Large intestine (tissue), 3 donors: ENCODE measurements around the gene GALNTL6. TPM values are rescaled to one million over a fixed set of nuclear protein-coding genes. Genes with fewer than 3 reads are reported as not detected.
A peak's percentile ranks its signal among the peaks of the same experiment; 100 is the strongest.

Experiments used
- DNase-seq, 2 donors: peaks; one replicate each; pipeline versions ENCODE4 v3.0.0 to v3.0.0-alpha.2; 2013
- H3K27ac ChIP-seq: one replicate; pipeline ENCODE4 v1.5.1; 2013; ENCODE audit warnings: low read length
- H3K27me3 ChIP-seq: 2 replicates; pipeline ENCODE4 v1.6.1; 2013; ENCODE audit warnings: low read length; ENCODE audit not compliant: control insufficient read depth, insufficient read depth
- H3K36me3 ChIP-seq: 2 replicates; pipeline ENCODE4 v1.6.1; 2013; ENCODE audit warnings: low read length; ENCODE audit not compliant: control insufficient read depth, insufficient read depth
- H3K4me1 ChIP-seq: one replicate; pipeline ENCODE4 v1.6.1; 2013; ENCODE audit warnings: low read length; ENCODE audit not compliant: control insufficient read depth, insufficient read depth
- H3K4me3 ChIP-seq: one replicate; pipeline ENCODE4 v1.5.1; 2013; ENCODE audit warnings: low read length
- H3K9me3 ChIP-seq: one replicate; pipeline ENCODE4 v1.6.1; 2013; ENCODE audit warnings: mild to moderate bottlenecking, low read depth, low read length, moderate library complexity; ENCODE audit not compliant: control insufficient read depth
- WGBS: methylation state at CpG from one replicate; pipeline ENCODE4 v1.1.5; 2013; ENCODE audit warnings: low lambda C conversion rate; ENCODE audit not compliant: insufficient coverage; 5-methylcytosine and 5-hydroxymethylcytosine counted together
- polyA plus RNA-seq: library from polyadenylated mRNA; unstranded; fragments of 120-200 nt; gene quantifications from one replicate; pipeline ENCODE4 v1.2.1, GENCODE V29; 2013

Gene GALNTL6
- polyA plus RNA-seq, 1 donor = 0.84 TPM

DNA sequence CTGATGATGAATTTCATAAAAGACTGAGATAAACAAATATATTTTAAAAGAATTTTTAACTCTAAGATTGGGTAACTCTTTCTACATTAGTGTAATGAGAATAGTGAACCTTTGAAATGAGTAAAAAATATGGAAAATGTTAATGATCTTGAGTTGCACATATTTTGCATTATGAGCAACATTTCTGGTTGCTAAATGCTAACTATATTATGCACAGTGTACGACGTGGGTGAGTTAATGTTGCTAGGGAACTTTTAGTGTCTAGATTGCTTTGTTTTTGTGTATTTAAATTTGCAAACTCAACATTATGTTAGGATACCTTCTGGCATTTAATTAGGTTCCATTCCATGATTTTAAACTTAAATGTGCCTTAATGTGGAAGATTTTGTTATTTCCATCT is 742.5 kb downstream of the GALNTL6 start:
- no CpG with 5 or more reads among the region's 2 CpGs for WGBS
- Histone ChIP-seq H3K27ac (no peak overlapping the region), H3K4me1 (no peaks in the 10 kb centered on the region), H3K36me3 (no peaks in the 10 kb centered on the region), H3K27me3 (no peaks in the 10 kb centered on the region), H3K4me3 (no peak overlapping the region), H3K9me3 (no peaks in the 10 kb centered on the region)
- DNase-seq = no peak

DNA sequence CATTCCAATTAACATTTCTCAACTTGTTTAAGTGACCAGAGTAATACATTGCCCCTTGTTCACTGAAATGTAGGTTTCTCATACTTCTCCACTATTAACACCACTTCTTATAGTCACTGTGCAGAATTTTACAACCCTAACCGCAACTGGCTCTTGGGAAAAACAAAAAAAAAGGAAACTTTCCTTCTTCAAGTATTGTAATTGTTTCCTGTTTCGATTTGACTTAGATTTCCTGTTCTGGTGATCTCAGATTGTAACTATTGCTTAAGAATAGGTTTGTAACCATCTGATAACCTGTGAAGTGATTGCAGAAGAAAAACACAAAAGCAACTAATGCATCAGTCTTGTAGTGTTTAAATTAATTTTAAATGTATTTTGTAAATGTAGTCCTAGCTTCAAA is 760.7 kb downstream of the GALNTL6 start:
- WGBS = no CpG with 5 or more reads among the region's 2 CpGs
- Histone ChIP-seq H3K4me1 (no peaks in the 10 kb centered on the region), H3K27me3 (no peaks in the 10 kb centered on the region), H3K27ac (no peak overlapping the region), H3K36me3 (no peaks in the 10 kb centered on the region), H3K9me3 (no peaks in the 10 kb centered on the region), H3K4me3 (no peak overlapping the region)
- peak in 1 of 2 donors; percentile 17 for DNase-seq

DNA sequence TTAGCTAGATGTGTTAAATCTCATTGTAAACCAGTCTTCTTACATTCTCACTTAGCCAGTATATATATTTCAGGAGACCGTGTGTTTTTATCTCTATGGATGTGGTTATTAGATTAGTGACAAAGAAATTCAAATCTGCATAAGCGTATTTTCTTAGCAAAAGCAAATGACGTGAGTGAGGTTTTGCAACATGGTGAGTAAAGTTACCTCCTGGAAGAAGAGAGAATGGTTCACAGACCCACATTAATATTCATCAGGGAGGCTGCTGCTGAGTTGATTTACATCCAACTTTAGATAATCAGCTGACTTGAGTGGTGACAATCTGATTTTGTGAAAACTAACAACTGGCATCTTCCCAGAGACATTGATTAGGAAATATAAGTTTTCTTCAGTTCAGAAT is 765.5 kb downstream of the GALNTL6 start:
- Histone ChIP-seq H3K4me3 (no peak overlapping the region), H3K27ac (no peak overlapping the region), H3K4me1 (no peaks in the 10 kb centered on the region), H3K27me3 (no peaks in the 10 kb centered on the region), H3K36me3 (no peaks in the 10 kb centered on the region), H3K9me3 (no peaks in the 10 kb centered on the region)
- WGBS = 93% methylated on average over 2 of the region's 3 CpGs
- no peak for DNase-seq

DNA sequence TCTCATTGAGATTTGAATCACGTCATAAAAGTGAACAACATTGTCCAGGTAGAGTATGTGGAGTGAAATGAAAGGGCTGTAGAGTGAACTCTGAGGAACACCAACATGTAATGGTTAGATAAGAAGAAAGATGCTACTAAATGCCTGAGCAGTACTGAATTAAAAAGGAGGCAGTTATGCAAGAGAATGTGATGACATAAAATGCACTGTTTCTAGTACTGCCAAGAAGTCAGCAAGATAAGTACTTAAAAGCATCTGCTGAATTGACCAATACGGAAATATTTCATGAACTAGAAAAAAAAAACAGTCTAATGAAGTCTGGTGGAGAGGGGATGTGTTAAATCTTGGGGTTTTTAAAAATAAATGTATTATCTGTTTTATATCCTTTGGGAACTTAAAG is 771.6 kb downstream of the GALNTL6 start:
- no peaks in the 10 kb centered on the region for H3K4me1 ChIP-seq
- no peaks in the 10 kb centered on the region for H3K9me3 ChIP-seq
- no peak overlapping the region for H3K27ac ChIP-seq
- H3K36me3 ChIP-seq = no peaks in the 10 kb centered on the region
- H3K27me3 ChIP-seq = no peaks in the 10 kb centered on the region
- DNase-seq = no peak
- WGBS = 94% methylated on average over 2 of the region's 2 CpGs
- H3K4me3 ChIP-seq = no peak overlapping the region

DNA sequence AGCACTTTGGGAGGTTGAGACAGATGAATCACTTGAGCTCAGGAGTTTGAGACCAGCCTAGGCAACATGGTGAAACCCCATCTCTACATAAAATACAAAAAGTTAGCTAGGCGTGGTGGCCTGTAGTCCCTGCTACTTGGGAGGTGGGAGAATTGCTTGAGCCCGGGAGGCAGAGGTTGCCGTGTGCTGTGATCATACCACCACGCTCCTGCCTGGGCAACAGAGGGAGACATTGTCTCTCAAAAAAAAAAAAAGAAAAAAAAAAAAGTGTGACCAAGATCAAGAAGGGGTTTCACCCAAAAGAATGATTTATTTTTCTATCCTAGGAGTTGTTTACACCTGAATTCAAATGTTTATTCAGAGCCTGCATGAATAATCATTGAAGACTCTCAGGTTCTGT is 783.0 kb downstream of the GALNTL6 start:
- no peak overlapping the region for H3K27ac ChIP-seq
- H3K27me3 ChIP-seq = no peaks in the 10 kb centered on the region
- no peaks in the 10 kb centered on the region for H3K36me3 ChIP-seq
- no peak for DNase-seq
- no peaks in the 10 kb centered on the region for H3K4me1 ChIP-seq
- H3K4me3 ChIP-seq = no peak overlapping the region
- H3K9me3 ChIP-seq = no peaks in the 10 kb centered on the region
- WGBS = 31% methylated on average over 3 of the region's 4 CpGs

DNA sequence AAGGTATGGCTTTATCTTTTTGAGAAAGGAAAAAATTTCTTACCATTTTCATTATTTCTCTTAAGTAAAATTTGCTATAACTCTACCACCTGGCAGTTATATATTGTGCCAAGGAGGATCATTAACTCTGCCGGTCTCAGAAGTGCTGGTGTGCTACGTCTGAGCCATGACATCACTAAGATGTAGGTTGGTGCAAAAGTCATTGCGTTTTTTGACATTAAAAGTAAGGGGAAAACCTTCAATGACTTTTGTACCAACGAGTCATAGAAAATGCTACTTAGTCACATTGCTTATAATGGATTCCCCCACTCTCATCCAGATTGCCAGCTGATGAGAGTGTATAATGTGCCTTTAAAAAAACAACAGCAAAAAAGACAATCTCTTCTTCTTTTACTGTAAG is 786.4 kb downstream of the GALNTL6 start:
- Histone ChIP-seq H3K4me3 (no peak overlapping the region), H3K4me1 (no peaks in the 10 kb centered on the region), H3K9me3 (no peaks in the 10 kb centered on the region), H3K36me3 (no peaks in the 10 kb centered on the region), H3K27ac (no peak overlapping the region), H3K27me3 (no peaks in the 10 kb centered on the region)
- WGBS = 93% methylated on average over 2 of the region's 4 CpGs
- no peak for DNase-seq

DNA sequence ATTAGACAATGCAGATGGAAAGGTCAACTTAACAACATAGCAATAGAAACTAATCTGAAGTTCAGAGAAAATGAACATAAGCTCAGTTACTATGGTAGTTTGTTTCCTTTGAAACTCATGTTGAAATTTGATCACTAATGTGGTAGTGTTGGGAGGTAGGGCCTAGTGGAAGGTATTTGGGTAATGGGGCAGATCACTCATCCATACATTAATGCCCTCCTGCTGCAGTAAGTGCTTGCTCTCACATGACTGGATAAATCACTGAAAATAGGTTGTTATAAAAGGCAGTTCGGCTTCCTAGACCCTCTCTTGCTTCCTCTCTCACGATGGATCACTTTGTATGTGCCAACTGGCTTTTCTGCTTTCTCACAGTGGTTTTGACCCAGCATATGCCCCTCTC is 788.0 kb downstream of the GALNTL6 start:
- Histone ChIP-seq H3K36me3 (no peaks in the 10 kb centered on the region), H3K4me1 (no peaks in the 10 kb centered on the region), H3K27me3 (no peaks in the 10 kb centered on the region), H3K9me3 (no peaks in the 10 kb centered on the region), H3K4me3 (no peak overlapping the region), H3K27ac (no peak overlapping the region)
- DNase-seq = no peak
- no CpG with 5 or more reads among the region's 2 CpGs for WGBS

DNA sequence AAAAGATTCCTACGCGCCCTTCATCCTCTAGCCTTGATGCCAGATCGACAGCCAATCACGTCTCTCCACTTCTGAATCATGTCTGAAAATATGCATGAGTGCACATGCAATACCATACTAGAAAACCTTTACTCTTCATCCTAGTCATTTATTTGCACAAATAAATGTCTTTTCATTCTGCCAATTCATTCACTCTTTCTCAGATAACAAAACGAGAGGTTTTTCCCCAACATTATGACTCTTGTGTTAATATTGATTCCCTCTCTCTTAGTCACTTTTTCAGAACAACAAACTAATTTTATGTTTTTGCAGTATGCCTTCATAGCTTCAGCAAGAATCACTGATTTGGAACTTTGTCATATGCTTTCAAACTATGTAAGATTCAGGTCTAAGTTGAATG is 806.0 kb downstream of the GALNTL6 start:
- no peaks in the 10 kb centered on the region for H3K9me3 ChIP-seq
- no peaks in the 10 kb centered on the region for H3K36me3 ChIP-seq
- no peak overlapping the region for H3K4me3 ChIP-seq
- H3K27ac ChIP-seq = no peak overlapping the region
- no peaks in the 10 kb centered on the region for H3K27me3 ChIP-seq
- H3K4me1 ChIP-seq = no peaks in the 10 kb centered on the region
- WGBS = 67% methylated on average over 2 of the region's 5 CpGs
- DNase-seq = no peak

DNA sequence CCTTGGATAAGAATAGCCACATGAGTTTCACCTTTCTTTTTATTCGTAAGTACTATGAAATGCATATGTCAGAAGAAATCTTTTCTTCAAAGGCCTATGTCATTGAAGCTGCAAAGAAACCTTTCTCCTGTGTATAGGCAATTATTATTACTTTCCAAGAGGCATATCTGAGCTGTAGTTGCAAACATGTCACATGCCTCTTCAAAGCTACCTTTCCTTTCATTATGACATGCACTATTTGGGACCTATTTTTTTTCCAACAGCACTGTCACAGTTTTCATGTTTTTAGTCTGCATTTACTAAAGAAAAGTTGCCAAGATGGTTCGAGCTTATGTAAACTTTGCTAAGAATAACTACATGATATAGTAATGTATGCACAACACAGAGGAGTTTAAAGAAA is 806.6 kb downstream of the GALNTL6 start:
- Histone ChIP-seq H3K27ac (no peak overlapping the region), H3K36me3 (no peaks in the 10 kb centered on the region), H3K9me3 (no peaks in the 10 kb centered on the region), H3K4me3 (no peak overlapping the region), H3K27me3 (no peaks in the 10 kb centered on the region), H3K4me1 (no peaks in the 10 kb centered on the region)
- DNase-seq = no peak
- 78% methylated on average over 2 of the region's 2 CpGs for WGBS

DNA sequence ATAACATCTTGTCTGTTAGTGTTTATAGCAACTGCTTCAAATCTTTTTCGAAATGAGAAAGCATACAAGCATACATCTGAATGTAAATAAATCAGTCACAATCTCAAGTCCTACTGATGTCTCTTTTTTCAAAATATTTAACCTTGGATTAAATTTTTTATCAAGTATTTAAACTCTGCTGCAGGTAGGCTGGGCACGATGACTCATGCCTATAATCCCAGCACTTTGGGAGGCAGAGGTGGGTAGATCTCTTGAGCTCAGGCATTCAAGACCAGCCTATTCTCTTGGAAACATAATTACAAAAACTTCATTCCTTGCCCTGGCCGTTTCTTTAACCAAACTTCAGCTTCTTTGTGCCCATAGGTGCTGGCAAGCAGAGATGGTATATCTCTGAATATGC is 815.1 kb downstream of the GALNTL6 start:
- no peaks in the 10 kb centered on the region for H3K27me3 ChIP-seq
- H3K4me1 ChIP-seq = no peaks in the 10 kb centered on the region
- H3K4me3 ChIP-seq = no peak overlapping the region
- no peaks in the 10 kb centered on the region for H3K36me3 ChIP-seq
- DNase-seq = no peak
- H3K27ac ChIP-seq = no peak overlapping the region
- no CpG with 5 or more reads among the region's 3 CpGs for WGBS
- no peaks in the 10 kb centered on the region for H3K9me3 ChIP-seq

DNA sequence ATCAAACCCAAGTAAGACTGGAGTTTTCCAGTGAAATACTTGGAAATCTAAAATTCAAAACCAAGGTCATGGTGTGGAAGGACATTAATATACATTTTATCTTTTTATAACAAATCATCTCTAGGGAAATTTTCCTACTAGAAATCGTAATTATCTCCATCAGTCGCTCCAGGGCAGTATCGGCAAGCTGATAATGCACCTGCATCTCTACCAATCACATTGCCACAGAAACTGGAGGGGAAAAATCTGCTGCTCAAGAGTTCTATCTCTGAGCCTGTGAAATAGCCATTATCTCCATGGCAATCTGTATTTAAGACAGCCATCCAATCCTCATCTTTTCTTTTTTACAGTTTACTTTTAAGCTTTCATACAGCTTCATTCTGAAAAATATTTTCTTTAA is 817.1 kb downstream of the GALNTL6 start:
- Histone ChIP-seq H3K4me1 (no peaks in the 10 kb centered on the region), H3K27ac (no peak overlapping the region), H3K36me3 (no peaks in the 10 kb centered on the region), H3K4me3 (no peak overlapping the region), H3K9me3 (no peaks in the 10 kb centered on the region), H3K27me3 (no peaks in the 10 kb centered on the region)
- WGBS = no CpG with 5 or more reads among the region's 3 CpGs
- DNase-seq = no peak
